Endothelial cell of umbilical vein (primary cell): Measurements from ENCODE around the gene NDUFB10. TPM values are rescaled to one million over a fixed set of nuclear protein-coding genes. Genes with fewer than 3 reads are reported as not detected.
A peak's percentile ranks its signal among the peaks of the same experiment; 100 is the strongest.

Experiments
- BruUV-seq: library from RNA; stranded (reverse); fragments of 400-500 nt; replicated peaks from 2 replicates; lab custom pipeline; 2021; lab: Mats Ljungman, UMichigan
- CTCF ChIA-PET: fragments of 300-600, 350-600 bp; sonication (Branson Sonifier 250); formaldehyde crosslinking; loops from one replicate; lab custom pipeline; 2021; ENCODE audit warnings: antibody characterized with exemption, inconsistent platforms; lab: Charles Lee
- POLR2A ChIA-PET: fragments of 300-600, 350-600 bp; sonication (Branson Sonifier 250); formaldehyde crosslinking; loops from one replicate; lab custom pipeline; 2021; ENCODE audit warnings: antibody characterized with exemption, inconsistent platforms; lab: Charles Lee
- DNase-seq: peaks from one replicate; pipeline ENCODE4 v3.0.0-alpha.2; 2011; ENCODE audit warnings: low read depth, low spot score
- FAIRE-seq: peaks from 2 replicates; lab custom pipeline; 2011; peaks lifted over from hg19 to GRCh38; lab: Jason Lieb, UNC
- H2AFZ ChIP-seq: 2 replicates; pipeline ENCODE4 v1.6.0; 2012; ENCODE audit warnings: low read depth, low read length, control low read depth, inconsistent platforms
- H3K27ac ChIP-seq: 2 replicates; pipeline ENCODE4 v1.5.1; 2011; ENCODE audit warnings: low read depth, mild to moderate bottlenecking, control low read depth, low read length, moderate library complexity; ENCODE audit not compliant: insufficient read depth
- H3K27me3 ChIP-seq, 2 experiments: 2 replicates each; pipeline versions ENCODE4 v1.6.0 to v1.6.1; 2011; ENCODE audit warnings: low read length in 2 of 2, mixed read lengths in 1 of 2; ENCODE audit not compliant: control insufficient read depth in 2 of 2, insufficient read depth in 2 of 2
- H3K36me3 ChIP-seq, 2 experiments: 2 replicates in 1 of 2; 3 replicates in 1 of 2; pipeline ENCODE4 v1.5.1; 2011; ENCODE audit warnings: low read length in 2 of 2, mild to moderate bottlenecking in 1 of 2, moderate library complexity in 1 of 2; ENCODE audit not compliant: control insufficient read depth in 2 of 2, insufficient read depth in 2 of 2; ENCODE audit errors: extremely low read depth in 1 of 2
- H3K4me1 ChIP-seq: 3 replicates; pipeline ENCODE4 v1.5.1; 2011; ENCODE audit warnings: mild to moderate bottlenecking, low read length; ENCODE audit not compliant: control insufficient read depth, insufficient read depth; ENCODE audit errors: extremely low read depth
- H3K4me2 ChIP-seq: 2 replicates; pipeline ENCODE4 v1.6.1; 2011; ENCODE audit warnings: low read length, control low read depth, mixed read lengths; ENCODE audit not compliant: insufficient read depth
- H3K4me3 ChIP-seq, 3 experiments: fragments of 200-600 bp in 1 of 3; sonication (generic), shearing (Covaris generic) in 1 of 3; replicated peaks in 1 of 3; 2 replicates each; pipeline ENCODE4 v1.5.1; 2011 to 2016; ENCODE audit warnings: control low read depth in 3 of 3, low read length in 3 of 3, mild to moderate bottlenecking in 2 of 3, inconsistent platforms in 1 of 3, low read depth in 1 of 3, moderate library complexity in 1 of 3; ENCODE audit not compliant: insufficient read depth in 1 of 3
- H3K79me2 ChIP-seq: 2 replicates; pipeline ENCODE4 v1.6.0; 2012; ENCODE audit warnings: low read length, inconsistent platforms; ENCODE audit not compliant: control insufficient read depth, insufficient read depth
- H3K9ac ChIP-seq: replicated peaks from 2 replicates; pipeline ENCODE3; 2011; ENCODE audit warnings: low read length, control low read depth; ENCODE audit not compliant: insufficient read depth; ENCODE audit errors: extremely low read depth
- H3K9me1 ChIP-seq: replicated peaks from 3 replicates; pipeline ENCODE4 v1.6.0; 2011; ENCODE audit warnings: mild to moderate bottlenecking, low read length; ENCODE audit not compliant: control insufficient read depth, insufficient read depth; ENCODE audit errors: extremely low read depth
- H3K9me3 ChIP-seq: replicated peaks from 2 replicates; pipeline ENCODE4 v1.5.1; 2012; ENCODE audit warnings: low read length, inconsistent platforms; ENCODE audit not compliant: control insufficient read depth, insufficient read depth
- H4K20me1 ChIP-seq: replicated peaks from 2 replicates; pipeline ENCODE3; 2011; ENCODE audit warnings: mild to moderate bottlenecking, low read length; ENCODE audit not compliant: control insufficient read depth, insufficient read depth; ENCODE audit errors: extremely low read depth
- CTCF ChIP-seq, 2 donors: IDR thresholded peaks; 1 replicate in 1 of 2; 2 replicates in 1 of 2; pipeline ENCODE4 v1.5.1; 2011; ENCODE audit warnings: low read length in 2 of 2, mild to moderate bottlenecking in 2 of 2, moderate library complexity in 2 of 2, control low read depth in 1 of 2, inconsistent platforms in 1 of 2, low read depth in 1 of 2; ENCODE audit not compliant: insufficient read depth in 1 of 2; ENCODE audit errors: extremely low read depth in 1 of 2
- POLR2AphosphoS5 ChIP-seq: IDR thresholded peaks from 2 replicates; pipeline ENCODE4 v1.6.1; 2012; ENCODE audit warnings: low read depth, mild to moderate bottlenecking, control low read depth, low read length, moderate library complexity; ENCODE audit not compliant: insufficient read depth
- dilution Hi-C: fragments of 300-500 bp; cut with MboI; formaldehyde crosslinking; loops from one replicate; pipeline ENCODE4 v1.15.0; 2019; ENCODE audit warnings: low sequenced_read_pairs; ENCODE audit not compliant: extremely low pct_ligation_motif_present
- intact Hi-C: fragments of 100-400 bp; cut with micrococcal nuclease; formaldehyde crosslinking; loops from one replicate; pipeline ENCODE4 v1.10.0; 2022
- polyA plus RNA-seq, 4 experiments: library from polyadenylated mRNA; depleted of rRNA in 3 of 4; stranded (reverse) in 3 of 4; unstranded in 1 of 4; fragments of >200 nt; gene quantifications; 2 replicates each; pipeline versions ENCODE4 v1.2.1 to v1.2.3, GENCODE V29; 2011 to 2012; ENCODE audit warnings: missing spikeins in 1 of 4
- total RNA-seq: library from RNA; stranded (reverse); gene quantifications from 2 replicates; pipeline ENCODE4 v1.2.3, GENCODE V29; 2021

The NDUFB10 gene
- total and polyA plus RNA-seq, 2 donors (not counting 3 experiments of a cell fraction or from before 2014, with no cell fraction given), result 124 to 167 TPM

- intact Hi-C loops, result no loop called here
These were observed 21.4 kb downstream of the NDUFB10 start for GRCh38 chr16:1980770-1981087.

More at GRCh38 chr16:1980770-1981087, 21.4 kb downstream of the NDUFB10 start:
- peaks cover 15% of the 10 kb centered on the region for H3K4me1 ChIP-seq
- H3K79me2 ChIP-seq, result peaks cover 5% of the 10 kb centered on the region
- H2AFZ ChIP-seq, result no peak overlapping the region
- dilution Hi-C loops, result no loop called here
- no peaks in the 10 kb centered on the region for H4K20me1 ChIP-seq
- no peaks in the 10 kb centered on the region for H3K9me3 ChIP-seq
- no peak overlapping the region for H3K4me2 ChIP-seq
- no peak overlapping the region for H3K9ac ChIP-seq
- BruUV-seq, result no TSS peak
- no peak overlapping the region for H3K4me3 ChIP-seq
- DNase-seq (no peak), FAIRE-seq (no peak)
- H3K9me1 ChIP-seq, result no peaks in the 10 kb centered on the region
- TF ChIP-seq POLR2AphosphoS5, result peak; percentile 10
- TF ChIP-seq CTCF (IDR thresholded peaks at IDR 0.05; ENCODE audit: extremely low read depth in 1 of 2, insufficient read depth in 1 of 2, low read depth in 1 of 2, low read length in 2 of 2), result no peak
- CTCF ChIA-PET, result interaction anchor here (5.0 kb wide), 1 partner anchor 160 kb away, joined by 21 read pairs; no protein-coding TSS in a partner anchor
- no peak overlapping the region for H3K27ac ChIP-seq
- H3K27me3 ChIP-seq, result peaks cover 35 to 41% of the 10 kb centered on the region in 2 experiments
- H3K36me3 ChIP-seq, result peaks cover 7 to 25% of the 10 kb centered on the region in 2 experiments
- POLR2A ChIA-PET, result interaction anchor here (0.6 kb wide), 1 partner anchor 175 kb away, joined by 4 read pairs; the partner anchor contains the start of gene TRAF7
